GM21390 (cell line): ENCODE results near the gene PUS7.
"Not testable (repeated sequence)": the region's sequence is repeated elsewhere in the genome, so short reads cannot be mapped to it uniquely, and the experiment has no call there.

Source experiments
- ATAC-seq: cut with Tn5 transposase; IDR thresholded peaks from one replicate; pipeline ENCODE4 v1.9.1; 2021; ENCODE audit not compliant: unreplicated experiment

PUS7 gene

DNA sequence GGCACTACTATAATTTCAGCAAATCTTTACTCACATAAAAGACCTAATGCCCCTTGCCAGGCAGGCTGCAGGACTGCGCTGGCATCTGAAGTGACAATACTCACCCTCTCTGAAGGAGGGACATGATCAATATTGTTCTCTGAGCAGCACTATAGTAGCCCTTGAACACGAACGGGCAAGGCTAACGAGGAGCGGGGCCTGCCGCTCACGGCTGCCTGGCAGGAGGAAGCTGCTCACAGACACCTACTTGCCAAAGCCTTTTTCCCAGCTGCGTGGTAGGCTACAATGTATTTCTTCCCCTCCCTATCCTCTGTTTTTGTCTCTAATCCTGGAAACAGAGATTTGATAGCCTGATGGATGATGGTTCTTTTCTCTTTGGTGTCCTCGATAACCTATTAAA is 19.9 kb downstream of the PUS7 start:
- no peak for ATAC-seq

DNA sequence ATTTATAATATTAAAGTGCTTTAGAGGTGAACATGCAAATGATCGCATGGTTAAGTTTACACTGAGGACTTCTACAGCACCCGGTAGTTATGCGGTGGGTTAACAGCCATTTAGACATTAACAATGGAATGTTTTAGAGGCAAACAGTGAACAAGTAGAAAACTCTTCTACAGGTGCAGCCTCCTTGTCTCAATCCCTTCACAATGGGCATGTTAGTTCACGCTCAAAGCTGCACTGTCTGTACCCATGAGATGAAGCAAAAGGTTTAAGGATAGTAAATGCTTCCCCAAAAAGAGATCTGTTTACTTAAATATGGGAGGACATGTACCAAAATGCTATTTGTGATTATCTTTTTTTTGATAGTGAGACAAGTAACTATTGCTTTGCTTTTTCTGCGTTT is 25.1 kb downstream of the PUS7 start:
- no peak for ATAC-seq

DNA sequence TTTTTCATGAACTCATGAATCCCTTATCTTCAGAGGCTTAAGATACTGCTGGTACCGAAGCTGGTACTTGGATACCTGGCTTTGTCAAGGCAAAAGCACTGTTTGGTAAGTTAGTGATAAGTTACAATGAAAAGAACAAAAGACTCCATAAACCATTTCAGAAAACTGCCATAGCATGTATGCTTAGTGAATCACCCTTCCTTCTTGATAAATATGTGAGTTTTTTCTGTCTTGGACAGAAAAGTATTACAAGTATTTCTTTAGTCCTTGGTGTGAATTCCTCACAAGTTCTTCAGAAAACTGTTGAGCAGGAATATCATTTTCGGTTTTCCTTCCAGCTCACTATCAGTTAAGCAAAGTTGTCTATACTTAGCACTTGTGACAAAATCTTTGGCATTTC is 25.6 kb downstream of the PUS7 start:
- no peak for ATAC-seq

DNA sequence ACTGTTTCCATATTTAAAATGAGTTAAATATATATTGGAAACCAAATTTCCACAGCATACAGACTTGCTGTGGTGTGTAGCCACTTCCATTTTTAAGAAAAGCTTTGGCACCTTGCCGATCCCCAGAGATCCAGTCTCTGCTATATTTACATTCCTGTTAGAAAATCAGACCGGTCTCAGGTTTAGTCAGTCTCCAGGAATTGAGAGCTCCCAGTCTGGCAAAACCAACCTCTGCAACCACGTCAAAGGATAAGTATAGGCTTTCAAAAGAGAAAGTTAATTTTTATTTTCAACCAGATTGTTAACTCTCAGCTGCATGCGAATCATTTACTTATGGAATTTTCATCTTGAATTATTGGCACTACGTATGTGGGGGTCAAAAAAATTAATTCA is 28.2 kb downstream of the PUS7 start:
- no peak for ATAC-seq

GRCh38 chr7:105493196-105493922 is 28.7 kb downstream of the PUS7 start:
- ATAC-seq: no peak

DNA sequence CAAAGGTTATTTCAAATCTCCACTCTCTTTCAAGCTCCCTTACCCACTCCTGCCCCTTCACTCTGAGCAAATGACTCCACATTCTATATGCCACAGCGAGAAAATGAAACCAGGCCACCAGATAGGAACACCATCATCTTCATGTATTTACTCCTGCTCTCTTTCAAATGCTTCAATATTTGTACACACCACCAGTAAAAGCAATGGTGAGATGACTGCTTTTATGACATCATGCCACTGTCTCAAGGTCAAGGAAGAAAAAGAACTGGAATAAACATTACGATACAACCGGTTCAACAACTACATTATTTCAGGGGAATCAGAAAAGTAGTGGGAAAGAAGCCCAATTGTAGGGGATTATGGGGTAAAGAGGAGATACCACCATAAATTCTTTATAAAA is 32.7 kb downstream of the PUS7 start:
- no peak for ATAC-seq

DNA sequence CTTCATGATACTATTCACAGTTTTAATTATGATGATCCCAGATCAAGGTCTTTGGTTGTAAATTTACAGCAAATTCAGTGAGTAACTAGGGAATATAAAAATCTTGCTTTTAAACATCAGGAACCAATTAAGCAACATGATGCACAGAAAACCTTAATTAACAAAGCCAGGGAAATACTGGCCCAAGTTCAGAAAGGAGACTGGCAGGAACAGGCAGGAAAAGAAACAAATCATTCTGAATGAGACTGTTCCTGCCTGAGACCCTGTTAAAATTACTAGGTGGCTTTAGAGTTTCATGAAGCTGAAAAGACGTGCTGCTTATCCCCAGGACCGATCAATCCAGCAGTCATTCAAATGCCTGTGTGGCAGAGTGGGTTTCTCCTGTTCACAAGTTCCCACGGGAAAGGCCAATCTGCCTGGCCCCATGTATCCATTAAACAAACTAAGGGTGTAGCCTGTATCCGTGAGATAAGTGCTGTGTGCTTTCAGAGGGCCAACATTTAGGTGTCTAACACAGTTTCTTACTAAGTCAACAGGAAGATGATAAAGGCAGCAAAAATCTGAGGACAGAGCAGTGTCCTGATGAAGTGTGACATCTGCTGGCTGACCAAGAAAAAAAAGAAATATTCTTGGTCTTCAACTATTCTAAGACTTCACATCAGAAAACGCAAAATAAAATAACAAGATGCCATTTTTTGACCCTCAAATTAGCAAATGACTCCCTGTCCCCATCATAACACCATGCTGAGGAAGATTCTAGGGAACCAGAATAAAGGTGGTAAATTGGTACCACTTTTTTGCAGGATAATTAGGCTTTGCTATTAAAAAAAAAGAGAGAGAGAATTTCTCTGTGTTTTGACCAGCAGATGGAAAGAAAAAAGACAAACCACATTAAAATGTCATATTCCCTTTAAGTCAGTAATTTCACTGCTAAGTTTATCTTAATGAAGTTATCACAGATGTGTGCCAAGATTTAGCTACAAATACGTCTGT is 34.2 kb downstream of the PUS7 start:
- ATAC-seq: no peak

- no peak for ATAC-seq
Measured at GRCh38 chr7:105480931-105481330, 41.1 kb downstream of the PUS7 start.

DNA sequence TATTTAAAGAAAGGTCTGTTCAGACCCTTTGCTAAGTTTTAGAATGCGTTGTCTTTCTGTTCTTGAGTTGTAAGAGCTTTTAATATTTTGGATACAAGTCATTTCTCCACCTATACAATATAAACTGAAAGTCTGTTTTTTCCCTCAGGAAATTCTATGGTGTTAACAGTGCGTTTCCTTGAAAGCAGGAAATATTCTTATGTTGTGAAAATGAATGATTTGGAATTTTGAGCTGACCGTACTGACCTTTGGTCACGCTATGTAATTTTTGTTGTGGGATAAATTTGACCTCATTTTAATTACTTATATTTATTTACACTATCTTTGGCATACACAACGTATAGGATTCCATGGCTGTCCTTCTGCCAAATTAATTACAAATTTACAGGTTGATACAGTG is 43.5 kb downstream of the PUS7 start:
- no peak for ATAC-seq

DNA sequence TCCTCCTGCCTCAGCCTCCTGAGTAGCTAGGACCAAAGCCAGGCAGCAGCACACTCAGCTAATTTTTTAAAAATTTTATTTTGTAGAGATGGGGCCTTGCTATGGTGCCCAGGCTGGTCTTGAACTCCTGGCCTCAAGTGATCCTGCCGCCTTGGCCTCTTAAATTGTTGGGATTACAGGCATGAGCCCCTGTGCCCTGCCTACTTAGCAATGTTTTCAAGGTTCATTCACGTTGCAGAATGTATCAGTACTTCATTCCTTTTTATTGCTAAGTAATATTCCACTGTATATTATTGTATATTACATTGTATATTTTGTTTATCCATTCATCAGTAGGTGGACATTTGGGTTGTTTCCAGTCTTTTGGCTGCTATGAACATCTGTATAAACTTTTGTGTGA is 44.2 kb downstream of the PUS7 start:
- no peak for ATAC-seq

GRCh38 chr7:105474045-105474444 is 48.0 kb downstream of the PUS7 start:
- ATAC-seq: no peak

DNA sequence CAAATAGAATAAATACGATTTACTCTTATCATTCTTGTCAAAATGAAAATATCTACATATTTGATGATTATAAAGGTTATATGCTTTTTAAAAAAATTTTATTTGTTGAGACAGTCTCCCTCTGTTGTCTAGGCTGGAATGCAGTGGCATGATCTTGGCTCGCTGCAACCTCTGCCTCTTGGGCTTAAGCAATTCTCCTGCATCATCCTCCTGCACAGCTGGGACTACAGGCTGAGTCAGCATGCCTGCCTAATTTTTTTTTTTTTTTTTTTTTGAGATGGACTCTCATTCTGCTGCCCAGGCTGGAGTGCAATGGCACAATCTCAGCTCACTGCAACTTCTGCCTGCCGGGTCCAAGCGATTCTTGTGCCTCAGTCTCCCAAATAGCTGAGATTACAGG is 48.9 kb downstream of the PUS7 start:
- ATAC-seq: no peak

DNA sequence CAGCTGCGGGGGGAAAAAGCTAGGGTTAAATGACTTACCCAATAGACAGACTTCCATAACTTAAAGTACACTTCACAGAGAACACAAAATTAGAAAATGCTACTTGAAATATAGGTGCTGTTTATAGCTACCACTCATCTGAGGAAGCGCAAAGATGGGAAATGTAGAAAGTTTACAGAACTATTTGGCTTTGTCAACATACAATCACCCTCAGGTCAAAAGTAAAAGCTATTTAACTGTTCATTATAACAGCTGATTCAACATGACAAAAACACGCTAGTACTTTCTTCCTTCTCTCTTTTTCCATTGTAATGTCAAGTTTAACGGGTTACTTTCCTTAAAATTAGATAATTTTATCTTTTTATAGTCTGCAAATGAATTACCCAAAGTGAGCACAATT is 51.2 kb downstream of the PUS7 start:
- no peak for ATAC-seq

GRCh38 chr7:105470090-105470489 is 52.0 kb downstream of the PUS7 start:
- ATAC-seq: no peak

- no peak for ATAC-seq
Measured at GRCh38 chr7:105462765-105463420, 59.2 kb downstream of the PUS7 start.

DNA sequence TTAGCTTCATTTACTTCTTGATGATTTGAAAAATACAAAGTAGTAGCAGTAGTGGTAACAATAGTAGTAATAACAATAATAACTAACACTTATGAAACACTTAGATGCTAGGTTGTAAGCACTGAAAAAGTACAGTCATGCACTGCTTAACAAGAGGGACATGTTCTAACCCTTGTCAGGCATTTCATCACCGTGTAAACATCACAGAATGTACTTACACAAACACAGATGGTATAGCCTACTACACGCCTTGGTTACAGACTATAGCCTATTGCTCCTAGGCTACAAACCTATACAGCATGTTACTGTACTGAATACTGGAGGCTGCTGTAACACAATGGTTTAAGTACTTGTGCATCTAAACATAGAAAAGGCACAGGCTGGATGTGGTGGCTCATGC is 60.6 kb downstream of the PUS7 start:
- no peak for ATAC-seq

- no peak for ATAC-seq
Measured at GRCh38 chr7:105457619-105458225, 64.3 kb downstream of the PUS7 start.

- no peak for ATAC-seq
Measured at GRCh38 chr7:105454921-105455320, 67.2 kb downstream of the PUS7 start.

DNA sequence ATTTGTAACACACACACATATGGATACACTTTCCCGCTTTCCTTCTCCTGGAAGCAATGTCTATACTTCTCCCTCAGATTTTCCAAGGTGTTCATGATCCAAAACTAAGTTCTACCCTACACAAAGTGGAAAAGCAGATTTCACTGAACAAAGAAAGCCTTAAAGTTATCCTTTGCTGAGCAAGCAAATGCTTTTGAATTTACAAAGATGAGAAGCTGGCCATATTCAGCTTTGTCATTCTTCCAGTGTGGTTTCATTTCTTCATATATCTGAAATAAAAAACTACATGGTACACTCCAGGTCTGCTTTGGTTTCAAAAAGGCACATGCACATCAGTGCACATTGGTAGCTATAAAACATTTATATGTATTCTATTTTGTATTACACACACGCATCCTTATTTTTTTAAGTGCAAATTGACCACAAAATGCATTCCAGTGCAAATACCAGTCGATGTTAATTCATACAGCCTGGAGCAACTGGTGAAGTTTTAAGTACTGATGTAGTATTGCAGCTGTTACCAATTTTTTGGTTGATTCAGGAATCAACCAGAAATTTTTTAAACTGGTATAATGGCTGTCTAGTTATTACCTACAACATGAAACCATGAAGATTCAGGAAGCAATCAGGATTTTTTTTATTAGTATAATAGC is 67.8 kb downstream of the PUS7 start:
- ATAC-seq: no peak

- no peak for ATAC-seq
Measured at GRCh38 chr7:105452085-105452484, 70.0 kb downstream of the PUS7 start.

- ATAC-seq: not testable (repeated sequence)
Measured at GRCh38 chr7:105450870-105451269, 71.2 kb downstream of the PUS7 start.
